Measurements from ENCODE around the gene MEOX1. TPM values are rescaled to one million over a fixed set of nuclear protein-coding genes. Genes with fewer than 3 reads are reported as not detected.

The MEOX1 gene
- total RNA-seq, 1 experiment from 2014 or later, result 0.21 TPM

- no peaks in the 10 kb centered on the region for H3K36me3 ChIP-seq (ENCODE audit: control insufficient read depth, insufficient read depth, low read length)
- TF ChIP-seq SIN3A (IDR thresholded peaks at IDR 0.05; ENCODE audit: borderline replicate concordance, insufficient read depth, low read depth, low read length) (no peak), REST (IDR thresholded peaks at IDR 0.05; ENCODE audit: insufficient read depth in 1 of 2, low read depth in 2 of 2, low read length in 1 of 2) (no peak), TCF7L2 (IDR thresholded peaks at IDR 0.05; ENCODE audit: low read depth, low read length) (no peak)
- TF ChIP-seq, protein P1, sequence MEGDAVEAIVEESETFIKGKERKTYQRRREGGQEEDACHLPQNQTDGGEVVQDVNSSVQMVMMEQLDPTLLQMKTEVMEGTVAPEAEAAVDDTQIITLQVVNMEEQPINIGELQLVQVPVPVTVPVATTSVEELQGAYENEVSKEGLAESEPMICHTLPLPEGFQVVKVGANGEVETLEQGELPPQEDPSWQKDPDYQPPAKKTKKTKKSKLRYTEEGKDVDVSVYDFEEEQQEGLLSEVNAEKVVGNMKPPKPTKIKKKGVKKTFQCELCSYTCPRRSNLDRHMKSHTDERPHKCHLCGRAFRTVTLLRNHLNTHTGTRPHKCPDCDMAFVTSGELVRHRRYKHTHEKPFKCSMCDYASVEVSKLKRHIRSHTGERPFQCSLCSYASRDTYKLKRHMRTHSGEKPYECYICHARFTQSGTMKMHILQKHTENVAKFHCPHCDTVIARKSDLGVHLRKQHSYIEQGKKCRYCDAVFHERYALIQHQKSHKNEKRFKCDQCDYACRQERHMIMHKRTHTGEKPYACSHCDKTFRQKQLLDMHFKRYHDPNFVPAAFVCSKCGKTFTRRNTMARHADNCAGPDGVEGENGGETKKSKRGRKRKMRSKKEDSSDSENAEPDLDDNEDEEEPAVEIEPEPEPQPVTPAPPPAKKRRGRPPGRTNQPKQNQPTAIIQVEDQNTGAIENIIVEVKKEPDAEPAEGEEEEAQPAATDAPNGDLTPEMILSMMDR (IDR thresholded peaks at IDR 0.05), result no peak
- POLR2A ChIA-PET, result interaction anchor here (0.5 kb wide), 1 partner anchor 11 kb away, joined by 6 read pairs; no protein-coding TSS in a partner anchor
- BruUV-seq (replicated peaks), result no TSS peak
- H3K9me3 ChIP-seq (ENCODE audit: control insufficient read depth, insufficient read depth, low read depth, low read length), result no peaks in the 10 kb centered on the region
- no peak for ATAC-seq
- no peak overlapping the region for H3K27ac ChIP-seq (ENCODE audit: low read length)
- H3K4me3 ChIP-seq (ENCODE audit: low read depth in 2 of 2, low read length in 2 of 2), result no peak overlapping the region
- no peak for DNase-seq (ENCODE audit: low read depth, low spot score)
- intact Hi-C loops (cut with micrococcal nuclease; ENCODE audit: unreplicated experiment), result no loop called here
- H3K27me3 ChIP-seq (ENCODE audit: control insufficient read depth, insufficient read depth, low read length), result no peaks in the 10 kb centered on the region
- in situ Hi-C loops (cut with HindIII; ENCODE audit: low pct_unique_long_range_greater_than_20kb, low sequenced_read_pairs), result no loop called here
- no peaks in the 10 kb centered on the region for H3K4me1 ChIP-seq (ENCODE audit: control insufficient read depth, insufficient read depth, low read length)
- CTCF ChIA-PET, result no interaction called here
Measured at GRCh38 chr17:43612515-43612914, 49.2 kb downstream of the MEOX1 start.

DNA sequence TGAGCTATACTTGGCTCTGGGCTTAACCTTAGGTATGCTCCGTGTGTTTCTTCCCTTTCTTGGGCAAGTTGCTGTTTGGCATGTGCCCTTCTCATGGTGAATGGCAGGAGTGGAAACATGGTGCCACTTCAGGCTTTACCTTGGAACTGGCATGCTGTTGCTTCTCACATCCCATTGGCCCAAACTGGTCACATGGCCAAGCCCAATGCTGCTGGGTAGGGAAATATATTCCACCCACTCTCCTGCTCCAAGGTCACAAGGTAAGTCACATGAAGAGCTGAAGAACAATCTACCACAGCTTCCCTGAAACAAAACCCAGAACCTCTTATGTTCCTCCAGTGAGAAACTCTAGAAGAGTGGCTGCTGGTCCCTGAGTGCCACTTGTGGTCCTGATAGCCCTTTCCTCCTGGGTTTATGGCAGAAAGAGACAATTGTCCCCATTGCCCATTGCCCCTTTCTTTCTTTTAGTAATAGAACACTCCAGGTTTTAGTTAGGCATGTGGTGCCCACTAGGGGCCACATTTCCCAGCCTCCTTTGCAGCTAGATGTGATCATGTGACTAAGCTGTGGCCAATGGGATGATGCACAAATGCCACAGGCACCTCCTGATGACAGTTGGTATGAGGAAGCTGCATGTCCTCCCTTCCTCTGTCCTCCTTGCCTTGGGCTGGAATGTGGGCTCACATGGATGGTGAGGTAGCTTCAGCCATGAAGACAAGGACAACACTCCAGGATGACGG lies 50.3 kb downstream of the MEOX1 start:
- Histone ChIP-seq H3K27me3 (ENCODE audit: control insufficient read depth, insufficient read depth, low read length) (no peaks in the 10 kb centered on the region), H3K4me1 (ENCODE audit: control insufficient read depth, insufficient read depth, low read length) (no peaks in the 10 kb centered on the region), H3K4me3 (ENCODE audit: low read depth in 2 of 2, low read length in 2 of 2) (no peak overlapping the region), H3K36me3 (ENCODE audit: control insufficient read depth, insufficient read depth, low read length) (no peaks in the 10 kb centered on the region), H3K27ac (ENCODE audit: low read length) (no peak overlapping the region), H3K9me3 (ENCODE audit: control insufficient read depth, insufficient read depth, low read depth, low read length) (no peaks in the 10 kb centered on the region)
- ChIA-PET POLR2A (no interaction called here), CTCF (no interaction called here)
- in situ Hi-C loops (cut with HindIII; ENCODE audit: low pct_unique_long_range_greater_than_20kb, low sequenced_read_pairs) (no loop called here), intact Hi-C loops (cut with micrococcal nuclease; ENCODE audit: unreplicated experiment) (no loop called here)
- DNase-seq (ENCODE audit: low read depth, low spot score) (no peak), ATAC-seq (no peak)
- TF ChIP-seq REST (IDR thresholded peaks at IDR 0.05; ENCODE audit: insufficient read depth in 1 of 2, low read depth in 2 of 2, low read length in 1 of 2) (no peak), POLR2AphosphoS5 (IDR thresholded peaks at IDR 0.05; ENCODE audit: low read depth, low read length) (no peak), SIN3A (IDR thresholded peaks at IDR 0.05; ENCODE audit: borderline replicate concordance, insufficient read depth, low read depth, low read length) (no peak), TCF7L2 (IDR thresholded peaks at IDR 0.05; ENCODE audit: low read depth, low read length) (no peak)
- TF ChIP-seq, protein P1 (IDR thresholded peaks at IDR 0.05), result no peak
- BruUV-seq (replicated peaks), result no TSS peak

Data from Panc1 (cell line).